Measurements from ENCODE around the gene GRK6. TPM values are rescaled to one million over a fixed set of nuclear protein-coding genes. Genes with fewer than 3 reads are reported as not detected.

The GRK6 gene
- total RNA-seq, 4 donors from 2014 or later = 29.1 to 44.7 (median 36.3) TPM

DNA sequence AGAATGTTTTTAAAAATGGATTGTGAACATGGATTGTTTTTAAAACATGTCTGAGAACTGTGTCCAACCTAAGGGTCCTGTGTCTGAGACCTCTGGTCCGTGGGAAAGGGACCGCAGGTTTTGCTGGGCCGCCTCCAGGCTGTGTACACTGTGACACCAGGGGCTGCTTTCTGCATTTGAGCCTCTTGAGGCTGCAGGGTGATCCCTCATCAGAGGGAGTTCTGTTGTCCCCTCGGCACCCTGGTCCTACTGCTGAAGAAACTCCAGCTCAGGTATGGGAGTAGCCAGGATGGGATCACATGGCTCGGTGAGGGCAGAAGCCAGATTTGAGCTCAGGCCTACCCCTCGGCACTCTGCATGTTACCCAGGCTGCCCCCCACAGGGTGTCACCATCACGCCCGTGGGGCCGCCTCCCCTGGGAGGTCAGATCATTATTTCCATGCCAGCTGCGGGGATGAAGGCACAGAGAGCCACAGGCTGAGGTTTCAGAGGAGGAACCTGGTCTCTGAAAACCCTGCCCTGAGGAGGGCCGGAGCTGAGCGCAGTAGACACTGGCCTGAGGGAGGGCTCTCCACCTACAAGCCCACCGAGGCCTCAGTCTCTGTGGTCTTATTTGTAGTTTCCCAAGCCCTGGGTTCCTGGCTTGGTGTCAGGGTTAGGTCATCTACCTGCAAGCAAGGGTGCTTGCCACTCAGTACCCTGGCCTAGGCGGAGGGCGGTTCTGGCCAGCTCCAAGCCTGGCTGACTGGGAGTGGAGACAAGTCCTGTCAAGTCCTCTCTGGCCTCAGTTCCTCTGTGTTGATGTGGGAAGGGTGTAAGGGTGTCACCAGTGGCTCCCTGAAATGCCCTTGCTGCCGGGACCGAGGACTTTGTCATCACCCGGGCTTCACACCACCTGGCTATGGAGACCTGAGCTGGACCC, 22.9 kb downstream of the GRK6 start:
- Histone ChIP-seq H3K27ac (replicated peaks in 1 of 4) (no peak overlapping the region), H3K36me3 (no peaks in the 10 kb centered on the region), H3K4me3 (no peak overlapping the region), H3K9me3 (no peaks in the 10 kb centered on the region), H3K27me3 (peaks cover 0 to 71% (median 9%) of the 10 kb centered on the region in 4 donors), H3K4me1 (peaks cover 31 to 42% (median 39%) of the 10 kb centered on the region in 4 donors)
- 87% methylated on average over 9 of the region's 18 CpGs for WGBS
- TF ChIP-seq POLR2A (IDR thresholded peaks at IDR 0.05; ENCODE audit: low read depth) (no peak), POLR2AphosphoS5 (IDR thresholded peaks at IDR 0.05) (no peak)
- intact Hi-C loops (cut with DNase I) = loop anchor here (10.0 kb wide), 1 partner anchor 135 kb away; the partner anchor contains the start of gene MXD3
- DNase-seq (ENCODE audit: extremely low spot score) = no peak

- no peak overlapping the region for H3K27ac ChIP-seq (replicated peaks in 1 of 4)
- 87% methylated on average over 8 of the region's 10 CpGs for WGBS
These were observed 24.4 kb downstream of the GRK6 start for GRCh38 chr5:177450667-177451424.

GRCh38 chr5:177452688-177453638, 26.5 kb downstream of the GRK6 start:
- peaks cover 0 to 54% (median 6%) of the 10 kb centered on the region in 4 donors for H3K27me3 ChIP-seq

More at GRCh38 chr5:177450667-177451424, 24.4 kb downstream of the GRK6 start:
- TF ChIP-seq, protein P1, sequence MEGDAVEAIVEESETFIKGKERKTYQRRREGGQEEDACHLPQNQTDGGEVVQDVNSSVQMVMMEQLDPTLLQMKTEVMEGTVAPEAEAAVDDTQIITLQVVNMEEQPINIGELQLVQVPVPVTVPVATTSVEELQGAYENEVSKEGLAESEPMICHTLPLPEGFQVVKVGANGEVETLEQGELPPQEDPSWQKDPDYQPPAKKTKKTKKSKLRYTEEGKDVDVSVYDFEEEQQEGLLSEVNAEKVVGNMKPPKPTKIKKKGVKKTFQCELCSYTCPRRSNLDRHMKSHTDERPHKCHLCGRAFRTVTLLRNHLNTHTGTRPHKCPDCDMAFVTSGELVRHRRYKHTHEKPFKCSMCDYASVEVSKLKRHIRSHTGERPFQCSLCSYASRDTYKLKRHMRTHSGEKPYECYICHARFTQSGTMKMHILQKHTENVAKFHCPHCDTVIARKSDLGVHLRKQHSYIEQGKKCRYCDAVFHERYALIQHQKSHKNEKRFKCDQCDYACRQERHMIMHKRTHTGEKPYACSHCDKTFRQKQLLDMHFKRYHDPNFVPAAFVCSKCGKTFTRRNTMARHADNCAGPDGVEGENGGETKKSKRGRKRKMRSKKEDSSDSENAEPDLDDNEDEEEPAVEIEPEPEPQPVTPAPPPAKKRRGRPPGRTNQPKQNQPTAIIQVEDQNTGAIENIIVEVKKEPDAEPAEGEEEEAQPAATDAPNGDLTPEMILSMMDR (IDR thresholded peaks at IDR 0.05) = no peak
- no peak for TF ChIP-seq EP300 (IDR thresholded peaks at IDR 0.05)
- TF ChIP-seq POLR2AphosphoS5 (IDR thresholded peaks at IDR 0.05) = no peak
- no peak for TF ChIP-seq POLR2A (IDR thresholded peaks at IDR 0.05; ENCODE audit: low read depth)
- Histone ChIP-seq H3K36me3 (no peaks in the 10 kb centered on the region), H3K9me3 (no peaks in the 10 kb centered on the region), H3K4me1 (peaks cover 33 to 49% (median 47%) of the 10 kb centered on the region in 4 donors), H3K27me3 (peaks cover 0 to 71% (median 9%) of the 10 kb centered on the region in 4 donors), H3K4me3 (no peak overlapping the region)
- intact Hi-C loops (cut with DNase I) = loop anchor here (10.0 kb wide), 1 partner anchor 136 kb away; the partner anchor contains the start of gene MXD3
- DNase-seq (ENCODE audit: extremely low spot score) = no peak

GRCh38 chr5:177453852-177454396, 27.4 kb downstream of the GRK6 start:
- Histone ChIP-seq H3K36me3 (peaks cover 0 to 23% (median 15%) of the 10 kb centered on the region in 4 donors), H3K27me3 (peaks cover 0 to 44% (median 5%) of the 10 kb centered on the region in 4 donors), H3K9me3 (no peaks in the 10 kb centered on the region), H3K4me1 (peaks cover 25 to 49% (median 44%) of the 10 kb centered on the region in 4 donors), H3K4me3 (peak overlapping the region; percentile 62 to 73 (median 68)), H3K27ac (replicated peaks in 1 of 4) (peak overlapping the region; percentile 70 to 83 (median 79))
- intact Hi-C loops (cut with DNase I) = loop anchor here (1.0 to 10.0 kb wide), 5 partner anchors 27 to 139 kb away; partner anchors contain the start of genes GRK6 and MXD3
- TF ChIP-seq EP300 (IDR thresholded peaks at IDR 0.05) (no peak), POLR2A (IDR thresholded peaks at IDR 0.05; ENCODE audit: low read depth) (no peak), POLR2AphosphoS5 (IDR thresholded peaks at IDR 0.05) (no peak)
- TF ChIP-seq, protein P1 (IDR thresholded peaks at IDR 0.05) = no peak
- WGBS = 7% methylated on average over 30 of the region's 31 CpGs
- no peak for DNase-seq (ENCODE audit: extremely low spot score)

More at GRCh38 chr5:177452688-177453638, 26.5 kb downstream of the GRK6 start:
- Histone ChIP-seq H3K27ac (replicated peaks in 1 of 4) (no peak overlapping the region), H3K4me3 (no peak overlapping the region), H3K36me3 (peaks cover 0 to 13% (median 5%) of the 10 kb centered on the region in 4 donors), H3K9me3 (no peaks in the 10 kb centered on the region), H3K4me1 (peaks cover 31 to 49% (median 46%) of the 10 kb centered on the region in 4 donors)
- intact Hi-C loops (cut with DNase I) = loop anchor here (10.0 kb wide), 1 partner anchor 138 kb away; the partner anchor contains the start of gene MXD3
- DNase-seq (ENCODE audit: extremely low spot score) = no peak
- TF ChIP-seq POLR2A (IDR thresholded peaks at IDR 0.05; ENCODE audit: low read depth) = no peak
- TF ChIP-seq, protein P1 (IDR thresholded peaks at IDR 0.05) = no peak
- 82% methylated on average over 16 of the region's 17 CpGs for WGBS
